HEK293 (cell line): Measurements from ENCODE around the gene CNBP.

ENCODE experiments used
- HOXA7 ChIP-seq: sonication (generic); formaldehyde crosslinking; IDR thresholded peaks from 2 replicates; pipeline ENCODE4 v1.8.1; 2022; ENCODE audit warnings: missing genetic modification reagents, borderline replicate concordance
- ZFP69B ChIP-seq: fragments of 450-650 bp; formaldehyde crosslinking; IDR thresholded peaks from 2 replicates; pipeline ENCODE4 v1.5.1; 2016; ENCODE audit warnings: missing biosample characterization, missing genetic modification characterization
- TF ChIP-seq, protein P1 (sequence below): fragments of 450-650 bp; formaldehyde crosslinking; IDR thresholded peaks from 2 replicates; pipeline ENCODE4 v1.5.1; 2016; ENCODE audit warnings: missing biosample characterization, missing genetic modification characterization

DNA sequence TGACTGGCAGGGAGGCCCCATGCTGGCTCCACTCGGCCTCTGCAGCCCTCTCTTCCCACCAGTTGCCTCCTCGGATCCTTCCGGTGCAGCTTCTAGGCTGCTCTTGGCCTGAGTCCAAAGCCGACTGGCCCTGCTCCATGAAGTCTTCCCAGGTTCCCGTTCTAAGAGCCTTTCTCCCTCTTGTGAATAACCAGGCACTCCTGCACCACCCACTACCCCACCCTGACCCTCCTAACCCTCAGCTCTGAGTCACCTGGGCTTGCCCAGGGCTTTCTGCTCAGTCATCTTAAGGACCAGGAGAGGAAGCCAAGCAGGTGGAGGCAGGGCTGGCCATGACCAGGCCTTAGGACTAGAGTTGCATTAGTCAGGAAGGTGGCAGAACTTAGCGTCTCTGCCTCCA, 28.1 kb upstream of the CNBP start:
- TF ChIP-seq ZFP69B (tag by site-specific recombination) (no peak), HOXA7 (no peak)
- TF ChIP-seq, protein P1, sequence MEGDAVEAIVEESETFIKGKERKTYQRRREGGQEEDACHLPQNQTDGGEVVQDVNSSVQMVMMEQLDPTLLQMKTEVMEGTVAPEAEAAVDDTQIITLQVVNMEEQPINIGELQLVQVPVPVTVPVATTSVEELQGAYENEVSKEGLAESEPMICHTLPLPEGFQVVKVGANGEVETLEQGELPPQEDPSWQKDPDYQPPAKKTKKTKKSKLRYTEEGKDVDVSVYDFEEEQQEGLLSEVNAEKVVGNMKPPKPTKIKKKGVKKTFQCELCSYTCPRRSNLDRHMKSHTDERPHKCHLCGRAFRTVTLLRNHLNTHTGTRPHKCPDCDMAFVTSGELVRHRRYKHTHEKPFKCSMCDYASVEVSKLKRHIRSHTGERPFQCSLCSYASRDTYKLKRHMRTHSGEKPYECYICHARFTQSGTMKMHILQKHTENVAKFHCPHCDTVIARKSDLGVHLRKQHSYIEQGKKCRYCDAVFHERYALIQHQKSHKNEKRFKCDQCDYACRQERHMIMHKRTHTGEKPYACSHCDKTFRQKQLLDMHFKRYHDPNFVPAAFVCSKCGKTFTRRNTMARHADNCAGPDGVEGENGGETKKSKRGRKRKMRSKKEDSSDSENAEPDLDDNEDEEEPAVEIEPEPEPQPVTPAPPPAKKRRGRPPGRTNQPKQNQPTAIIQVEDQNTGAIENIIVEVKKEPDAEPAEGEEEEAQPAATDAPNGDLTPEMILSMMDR = no peak
